HuH-7 (cell line): ENCODE results near the gene MTA3.
"Not testable (repeated sequence)": the region's sequence is repeated elsewhere in the genome, so short reads cannot be mapped to it uniquely, and the experiment has no call there.

Experiments
- DNase-seq: peaks from one replicate; pipeline ENCODE4 v3.0.0; 2011; ENCODE audit warnings: low spot score

Gene MTA3

GRCh38 chr2:42613281-42614064 is 45.0 kb downstream of the MTA3 start:
- no peak for DNase-seq

GRCh38 chr2:42614838-42615237 is 46.4 kb downstream of the MTA3 start:
- no peak for DNase-seq

GRCh38 chr2:42618116-42618515 is 49.7 kb downstream of the MTA3 start:
- no peak for DNase-seq

- no peak for DNase-seq
Measured at GRCh38 chr2:42618972-42619371, 50.5 kb downstream of the MTA3 start.

GRCh38 chr2:42621626-42622025 is 53.2 kb downstream of the MTA3 start:
- not testable (repeated sequence) for DNase-seq

GRCh38 chr2:42622943-42623676 is 54.7 kb downstream of the MTA3 start:
- DNase-seq = no peak

- DNase-seq = no peak
Measured at GRCh38 chr2:42624047-42624446, 55.6 kb downstream of the MTA3 start.

GRCh38 chr2:42628024-42628423 is 59.6 kb downstream of the MTA3 start:
- DNase-seq = not testable (repeated sequence)

GRCh38 chr2:42636934-42637333 is 68.5 kb downstream of the MTA3 start:
- DNase-seq = no peak

- no peak for DNase-seq
Measured at GRCh38 chr2:42638080-42638784, 69.8 kb downstream of the MTA3 start.

- peak; percentile 12 for DNase-seq
Measured at GRCh38 chr2:42639340-42640077, 71.1 kb downstream of the MTA3 start.

GRCh38 chr2:42640261-42640660 is 71.8 kb downstream of the MTA3 start:
- no peak for DNase-seq

- DNase-seq = not testable (repeated sequence)
Measured at GRCh38 chr2:42642371-42642770, 73.9 kb downstream of the MTA3 start.

GRCh38 chr2:42645551-42645950 is 77.1 kb downstream of the MTA3 start:
- no peak for DNase-seq

- no peak for DNase-seq
Measured at GRCh38 chr2:42648796-42649195, 80.4 kb downstream of the MTA3 start.

GRCh38 chr2:42651057-42651456 is 82.6 kb downstream of the MTA3 start:
- no peak for DNase-seq

GRCh38 chr2:42652086-42652485 is 83.7 kb downstream of the MTA3 start:
- DNase-seq = no peak

GRCh38 chr2:42653039-42653438 is 84.6 kb downstream of the MTA3 start:
- DNase-seq = no peak

GRCh38 chr2:42653908-42654445 is 85.5 kb downstream of the MTA3 start:
- DNase-seq = no peak

- DNase-seq = no peak
Measured at GRCh38 chr2:42658306-42658705, 89.9 kb downstream of the MTA3 start.

GRCh38 chr2:42659609-42660008 is 91.2 kb downstream of the MTA3 start:
- DNase-seq = no peak
